ENCODE results near the gene CCDC187. TPM values are rescaled to one million over a fixed set of nuclear protein-coding genes. Genes with fewer than 3 reads are reported as not detected.
A peak's percentile ranks its signal among the peaks of the same experiment; 100 is the strongest.

CCDC187 gene
- total RNA-seq, 1 donor from 2014 or later, result not detected

- H3K4me1 Mint-ChIP-seq, result peaks cover 35% of the 10 kb centered on the region
- no peaks in the 10 kb centered on the region for H3K9me3 ChIP-seq (ENCODE audit: low read depth)
- no peak overlapping the region for H3K4me3 ChIP-seq
- no peak overlapping the region for H3K4me2 ChIP-seq
- no peak for TF ChIP-seq EZH2phosphoT487 (IDR thresholded peaks at IDR 0.05)
- TF ChIP-seq, protein P1, sequence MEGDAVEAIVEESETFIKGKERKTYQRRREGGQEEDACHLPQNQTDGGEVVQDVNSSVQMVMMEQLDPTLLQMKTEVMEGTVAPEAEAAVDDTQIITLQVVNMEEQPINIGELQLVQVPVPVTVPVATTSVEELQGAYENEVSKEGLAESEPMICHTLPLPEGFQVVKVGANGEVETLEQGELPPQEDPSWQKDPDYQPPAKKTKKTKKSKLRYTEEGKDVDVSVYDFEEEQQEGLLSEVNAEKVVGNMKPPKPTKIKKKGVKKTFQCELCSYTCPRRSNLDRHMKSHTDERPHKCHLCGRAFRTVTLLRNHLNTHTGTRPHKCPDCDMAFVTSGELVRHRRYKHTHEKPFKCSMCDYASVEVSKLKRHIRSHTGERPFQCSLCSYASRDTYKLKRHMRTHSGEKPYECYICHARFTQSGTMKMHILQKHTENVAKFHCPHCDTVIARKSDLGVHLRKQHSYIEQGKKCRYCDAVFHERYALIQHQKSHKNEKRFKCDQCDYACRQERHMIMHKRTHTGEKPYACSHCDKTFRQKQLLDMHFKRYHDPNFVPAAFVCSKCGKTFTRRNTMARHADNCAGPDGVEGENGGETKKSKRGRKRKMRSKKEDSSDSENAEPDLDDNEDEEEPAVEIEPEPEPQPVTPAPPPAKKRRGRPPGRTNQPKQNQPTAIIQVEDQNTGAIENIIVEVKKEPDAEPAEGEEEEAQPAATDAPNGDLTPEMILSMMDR (IDR thresholded peaks at IDR 0.05), result no peak
- no peak for TF ChIP-seq EZH2 (IDR thresholded peaks at IDR 0.05)
- H3K27ac ChIP-seq, result no peak overlapping the region
- no peak overlapping the region for H3K9ac ChIP-seq
- no peaks in the 10 kb centered on the region for H3K36me3 ChIP-seq
- H3F3A ChIP-seq (ENCODE audit: low read depth), result peaks cover 21% of the 10 kb centered on the region
- DNase-seq (ENCODE audit: low spot score), result no peak
- H3K79me2 ChIP-seq (ENCODE audit: low read depth), result no peaks in the 10 kb centered on the region
- no peak overlapping the region for H2AFZ ChIP-seq (replicated peaks)
- no peak overlapping the region for H3K4me3 Mint-ChIP-seq
- H3K4me1 ChIP-seq, result peaks cover 23% of the 10 kb centered on the region
- H3K9me3 Mint-ChIP-seq, result peaks cover 4% of the 10 kb centered on the region
- H4K20me1 ChIP-seq (ENCODE audit: low read depth), result no peaks in the 10 kb centered on the region
- H3K36me3 Mint-ChIP-seq, result no peaks in the 10 kb centered on the region
- no peak overlapping the region for H3K27ac Mint-ChIP-seq
- peaks cover 13% of the 10 kb centered on the region for H3K27me3 Mint-ChIP-seq (ENCODE audit: insufficient read depth, low read depth)
- H3K27me3 ChIP-seq, result no peaks in the 10 kb centered on the region
These were observed 38.1 kb downstream of the CCDC187 start for GRCh38 chr9:136265561-136266355.

- Histone ChIP-seq H3K4me2 (no peak overlapping the region), H3K36me3 (no peaks in the 10 kb centered on the region), H3K27ac (no peak overlapping the region), H2AFZ (replicated peaks) (peak overlapping the region; percentile 76), H3K9me3 (ENCODE audit: low read depth) (no peaks in the 10 kb centered on the region), H3F3A (ENCODE audit: low read depth) (peaks cover 21% of the 10 kb centered on the region), H4K20me1 (ENCODE audit: low read depth) (no peaks in the 10 kb centered on the region), H3K4me1 (peaks cover 23% of the 10 kb centered on the region), H3K4me3 (no peak overlapping the region), H3K9ac (no peak overlapping the region), H3K27me3 (no peaks in the 10 kb centered on the region), H3K79me2 (ENCODE audit: low read depth) (no peaks in the 10 kb centered on the region)
- peaks cover under 1% of the 10 kb centered on the region for H3K9me3 Mint-ChIP-seq
- H3K27me3 Mint-ChIP-seq (ENCODE audit: insufficient read depth, low read depth), result peaks cover 10% of the 10 kb centered on the region
- H3K4me1 Mint-ChIP-seq, result peaks cover 35% of the 10 kb centered on the region
- peak; percentile 47 for DNase-seq (ENCODE audit: low spot score)
- no peak overlapping the region for H3K4me3 Mint-ChIP-seq
- TF ChIP-seq EZH2phosphoT487 (IDR thresholded peaks at IDR 0.05), result no peak
- no peak for TF ChIP-seq EZH2 (IDR thresholded peaks at IDR 0.05)
- TF ChIP-seq, protein P1 (IDR thresholded peaks at IDR 0.05), result no peak
- no peaks in the 10 kb centered on the region for H3K36me3 Mint-ChIP-seq
- H3K27ac Mint-ChIP-seq, result peak overlapping the region; percentile 57
These were observed 39.2 kb downstream of the CCDC187 start for GRCh38 chr9:136264441-136265405.

- peaks cover 21% of the 10 kb centered on the region for H3K4me1 ChIP-seq
- no peak overlapping the region for H3K4me3 ChIP-seq
- no peaks in the 10 kb centered on the region for H3K9me3 Mint-ChIP-seq
- H3K27me3 Mint-ChIP-seq (ENCODE audit: insufficient read depth, low read depth), result peaks cover 8% of the 10 kb centered on the region
- H3K79me2 ChIP-seq (ENCODE audit: low read depth), result no peaks in the 10 kb centered on the region
- no peaks in the 10 kb centered on the region for H3K36me3 Mint-ChIP-seq
- peak overlapping the region; percentile 76 for H2AFZ ChIP-seq (replicated peaks)
- peaks cover 17% of the 10 kb centered on the region for H3F3A ChIP-seq (ENCODE audit: low read depth)
- H3K27ac Mint-ChIP-seq, result no peak overlapping the region
- H3K27me3 ChIP-seq, result no peaks in the 10 kb centered on the region
- no peaks in the 10 kb centered on the region for H3K36me3 ChIP-seq
- TF ChIP-seq EZH2phosphoT487 (IDR thresholded peaks at IDR 0.05), result no peak
- TF ChIP-seq EZH2 (IDR thresholded peaks at IDR 0.05), result no peak
- TF ChIP-seq, protein P1 (IDR thresholded peaks at IDR 0.05), result peak; percentile 28
- no peaks in the 10 kb centered on the region for H4K20me1 ChIP-seq (ENCODE audit: low read depth)
- H3K4me2 ChIP-seq, result no peak overlapping the region
- no peak overlapping the region for H3K4me3 Mint-ChIP-seq
- DNase-seq (ENCODE audit: low spot score), result peak; percentile 34
- H3K27ac ChIP-seq, result no peak overlapping the region
- H3K4me1 Mint-ChIP-seq, result peaks cover 34% of the 10 kb centered on the region
- no peak overlapping the region for H3K9ac ChIP-seq
- no peaks in the 10 kb centered on the region for H3K9me3 ChIP-seq (ENCODE audit: low read depth)
These were observed 39.9 kb downstream of the CCDC187 start for GRCh38 chr9:136264031-136264430.
